ENCODE data around the gene ITGA3.

ITGA3 gene

DNA sequence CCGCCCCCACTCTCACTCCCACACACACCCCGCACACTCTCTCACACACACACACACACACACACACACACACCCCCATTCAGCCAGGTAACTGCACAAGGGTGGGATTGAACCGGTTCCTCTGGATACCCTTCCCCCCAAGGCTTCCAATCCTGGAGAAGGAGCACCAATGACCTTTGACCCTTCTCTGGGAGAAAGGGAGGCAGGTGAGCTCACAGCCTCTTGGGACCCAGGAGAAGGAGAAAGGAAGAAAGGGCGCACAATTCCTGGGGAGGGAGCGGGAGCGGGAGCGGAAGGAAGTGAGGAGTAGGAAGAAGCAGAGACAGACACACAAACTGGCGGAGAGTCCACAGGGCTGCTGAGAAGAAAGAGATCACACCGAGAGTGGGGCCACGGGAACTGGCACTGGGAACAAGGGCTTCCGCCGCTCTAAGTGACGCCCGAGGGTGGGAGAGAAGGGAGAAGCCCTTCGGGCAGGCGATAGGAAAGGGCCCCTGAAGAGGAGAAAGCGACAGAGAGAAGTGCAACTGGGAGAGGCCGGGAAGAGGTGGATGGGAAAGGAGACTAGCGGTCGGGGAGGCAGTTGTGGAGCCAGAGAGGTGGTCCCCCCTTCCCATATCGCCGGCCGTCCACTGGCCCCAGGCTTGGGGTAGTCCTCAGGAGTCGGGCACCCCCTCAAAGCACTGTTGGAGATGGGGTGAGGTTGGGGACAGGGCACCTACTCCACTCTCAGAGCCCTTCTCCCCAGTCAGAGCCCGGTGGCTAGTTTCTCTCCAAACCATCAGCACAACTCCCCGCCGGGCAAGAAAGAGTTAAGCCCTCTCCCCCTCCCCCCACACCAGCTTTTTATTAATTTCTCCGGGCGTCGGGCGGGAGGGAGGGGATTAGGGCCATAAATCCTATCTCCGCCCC lies 72.8 kb downstream of the ITGA3 start:
- H3K9ac ChIP-seq (ENCODE audit: low read length), result peak overlapping the region; percentile 74
- no peaks in the 10 kb centered on the region for H3K36me3 ChIP-seq (ENCODE audit: control insufficient read depth, insufficient read depth, low read length, severe bottlenecking)
- H3K4me1 ChIP-seq (ENCODE audit: control insufficient read depth, insufficient read depth, low read length), result peaks cover 17% of the 10 kb centered on the region
- H3K27me3 ChIP-seq (replicated peaks; ENCODE audit: control insufficient read depth, insufficient read depth, low read length), result peaks cover 4% of the 10 kb centered on the region
- peak overlapping the region; percentile 78 for H3K4me3 ChIP-seq (ENCODE audit: low read length)
- no peak for DNase-seq (ENCODE audit: low read depth)
- H3K9me3 ChIP-seq (ENCODE audit: control insufficient read depth, low read length), result no peaks in the 10 kb centered on the region

GRCh38 chr17:50129353-50129727 lies 73.4 kb downstream of the ITGA3 start:
- H3K9me3 ChIP-seq (ENCODE audit: control insufficient read depth, low read length), result no peaks in the 10 kb centered on the region
- no peak for DNase-seq (ENCODE audit: low read depth)
- no peaks in the 10 kb centered on the region for H3K36me3 ChIP-seq (ENCODE audit: control insufficient read depth, insufficient read depth, low read length, severe bottlenecking)
- no peak overlapping the region for H3K4me3 ChIP-seq (ENCODE audit: low read length)
- peaks cover 4% of the 10 kb centered on the region for H3K27me3 ChIP-seq (replicated peaks; ENCODE audit: control insufficient read depth, insufficient read depth, low read length)
- H3K9ac ChIP-seq (ENCODE audit: low read length), result no peak overlapping the region
- H3K4me1 ChIP-seq (ENCODE audit: control insufficient read depth, insufficient read depth, low read length), result peaks cover 17% of the 10 kb centered on the region

DNA sequence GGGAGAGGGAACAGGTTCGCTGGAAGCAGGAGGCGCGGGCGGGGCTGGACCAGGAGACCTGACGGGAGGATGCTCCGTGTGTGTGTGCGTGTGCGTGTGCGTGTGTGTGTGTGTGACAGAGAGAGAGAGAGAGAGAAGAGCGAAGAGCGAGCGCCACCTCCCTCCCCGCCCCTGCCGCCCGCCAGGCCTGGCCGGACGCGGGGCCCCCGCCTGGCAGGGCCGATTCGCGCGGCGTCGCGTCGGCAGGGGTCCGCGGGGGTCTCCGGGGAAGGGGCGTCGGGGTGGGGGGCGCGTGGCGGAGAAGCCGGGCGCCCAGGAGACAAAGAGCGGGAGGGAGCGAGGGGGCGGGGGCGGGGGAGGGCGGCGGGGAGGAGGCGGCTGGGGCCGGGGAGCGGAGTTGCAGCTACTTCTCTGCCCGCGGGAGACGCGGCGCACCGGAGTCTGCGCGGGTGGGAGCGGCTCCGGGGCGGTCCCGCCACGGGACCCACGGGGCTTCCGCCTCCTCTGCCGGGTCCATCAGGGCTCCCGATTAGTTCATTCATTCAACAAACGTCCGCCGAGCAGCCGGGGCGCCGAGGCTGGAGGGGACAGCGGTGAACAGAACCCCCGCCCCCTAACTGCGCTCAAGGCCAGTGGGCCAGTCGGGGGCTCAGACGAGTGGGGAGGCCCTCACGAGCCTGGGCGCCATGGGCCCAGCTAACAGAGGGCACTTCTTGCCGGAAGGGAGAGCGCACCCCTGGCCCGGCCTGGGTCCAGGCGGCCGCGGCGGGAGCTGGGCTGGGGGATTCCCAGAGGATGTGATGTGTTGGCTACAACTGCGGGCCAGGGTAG lies 74.0 kb downstream of the ITGA3 start, which contains the start of gene SAMD14:
SAMD14 (minus strand) TSS at position 433 of the 831 bp plus-strand sequence. CDS start 5,201 bp downstream, outside the sequence.
- H3K4me1 ChIP-seq (ENCODE audit: control insufficient read depth, insufficient read depth, low read length), result peaks cover 17% of the 10 kb centered on the region
- peaks cover 4% of the 10 kb centered on the region for H3K27me3 ChIP-seq (replicated peaks; ENCODE audit: control insufficient read depth, insufficient read depth, low read length)
- peak within 1 kb of the TSS; percentile 78 for H3K4me3 ChIP-seq (ENCODE audit: low read length)
- DNase-seq (ENCODE audit: low read depth), result peak; percentile 75
- H3K9ac ChIP-seq (ENCODE audit: low read length), result peak within 1 kb of the TSS; percentile 74
- H3K9me3 ChIP-seq (ENCODE audit: control insufficient read depth, low read length), result no peaks in the 10 kb centered on the region
- no peaks in the 10 kb centered on the region for H3K36me3 ChIP-seq (ENCODE audit: control insufficient read depth, insufficient read depth, low read length, severe bottlenecking)

GRCh38 chr17:50130559-50131305 lies 74.8 kb downstream of the ITGA3 start:
- DNase-seq (ENCODE audit: low read depth), result no peak
- Histone ChIP-seq H3K27me3 (replicated peaks; ENCODE audit: control insufficient read depth, insufficient read depth, low read length) (peaks cover 4% of the 10 kb centered on the region), H3K4me1 (ENCODE audit: control insufficient read depth, insufficient read depth, low read length) (peaks cover 17% of the 10 kb centered on the region), H3K4me3 (ENCODE audit: low read length) (no peak overlapping the region), H3K36me3 (ENCODE audit: control insufficient read depth, insufficient read depth, low read length, severe bottlenecking) (peaks cover 5% of the 10 kb centered on the region), H3K9me3 (ENCODE audit: control insufficient read depth, low read length) (no peaks in the 10 kb centered on the region), H3K9ac (ENCODE audit: low read length) (no peak overlapping the region)

- peaks cover 4% of the 10 kb centered on the region for H3K27me3 ChIP-seq (replicated peaks; ENCODE audit: control insufficient read depth, insufficient read depth, low read length)
- peaks cover 20% of the 10 kb centered on the region for H3K36me3 ChIP-seq (ENCODE audit: control insufficient read depth, insufficient read depth, low read length, severe bottlenecking)
- peaks cover 17% of the 10 kb centered on the region for H3K4me1 ChIP-seq (ENCODE audit: control insufficient read depth, insufficient read depth, low read length)
- H3K4me3 ChIP-seq (ENCODE audit: low read length), result no peak overlapping the region
- H3K9ac ChIP-seq (ENCODE audit: low read length), result no peak overlapping the region
- DNase-seq (ENCODE audit: low read depth), result no peak
- no peaks in the 10 kb centered on the region for H3K9me3 ChIP-seq (ENCODE audit: control insufficient read depth, low read length)
Observed at GRCh38 chr17:50132104-50132794, 76.3 kb downstream of the ITGA3 start.

DNA sequence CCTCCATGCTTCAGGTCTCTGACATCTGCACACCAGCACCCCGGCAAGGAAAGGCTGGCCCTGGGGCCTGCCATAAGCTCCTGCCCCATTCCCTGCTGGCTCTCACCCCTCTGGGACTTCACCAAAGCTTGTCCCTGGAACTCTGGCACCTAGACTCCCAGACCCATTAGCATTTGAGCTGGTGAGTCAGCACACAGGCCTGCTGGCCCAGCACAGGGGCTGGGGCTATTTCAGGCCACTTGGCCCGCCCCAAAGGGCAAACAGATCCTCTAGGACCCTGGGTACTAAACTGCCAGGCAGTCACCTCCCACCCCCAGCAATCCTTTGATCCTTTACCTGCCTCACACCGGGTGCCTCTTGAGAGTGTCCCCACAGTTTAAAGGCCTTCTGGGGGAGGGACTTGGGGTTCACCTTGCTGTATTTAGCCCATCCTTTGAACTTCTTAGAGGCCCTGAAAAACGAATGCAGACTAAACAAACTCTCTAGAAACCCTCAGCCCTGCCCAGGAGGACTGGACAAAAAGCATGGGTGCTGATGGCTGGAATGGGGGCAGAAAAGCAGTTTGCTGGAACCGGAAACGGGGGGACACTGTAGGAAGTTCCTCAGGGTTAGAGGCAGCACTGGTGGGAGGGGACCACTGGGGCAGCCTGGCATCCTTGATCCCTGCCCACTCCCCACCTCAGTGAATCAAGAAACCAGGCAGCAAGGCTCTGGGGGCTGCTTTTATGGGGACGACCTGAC lies 77.3 kb downstream of the ITGA3 start:
- peak; percentile 64 for DNase-seq (ENCODE audit: low read depth)
- H3K4me3 ChIP-seq (ENCODE audit: low read length), result no peak overlapping the region

GRCh38 chr17:50133769-50134099 lies 77.8 kb downstream of the ITGA3 start:
- no peaks in the 10 kb centered on the region for H3K9me3 ChIP-seq (ENCODE audit: control insufficient read depth, low read length)
- peaks cover 3% of the 10 kb centered on the region for H3K27me3 ChIP-seq (replicated peaks; ENCODE audit: control insufficient read depth, insufficient read depth, low read length)
- H3K36me3 ChIP-seq (ENCODE audit: control insufficient read depth, insufficient read depth, low read length, severe bottlenecking), result peaks cover 35% of the 10 kb centered on the region
- peaks cover 13% of the 10 kb centered on the region for H3K4me1 ChIP-seq (ENCODE audit: control insufficient read depth, insufficient read depth, low read length)
- H3K9ac ChIP-seq (ENCODE audit: low read length), result no peak overlapping the region
- no peak for DNase-seq (ENCODE audit: low read depth)
- H3K4me3 ChIP-seq (ENCODE audit: low read length), result no peak overlapping the region

More for the DNA sequence above, 77.3 kb downstream of the ITGA3 start:
- H3K9me3 ChIP-seq (ENCODE audit: control insufficient read depth, low read length), result no peaks in the 10 kb centered on the region
- H3K9ac ChIP-seq (ENCODE audit: low read length), result peak overlapping the region; percentile 65
- peaks cover 29% of the 10 kb centered on the region for H3K36me3 ChIP-seq (ENCODE audit: control insufficient read depth, insufficient read depth, low read length, severe bottlenecking)
- H3K4me1 ChIP-seq (ENCODE audit: control insufficient read depth, insufficient read depth, low read length), result peaks cover 17% of the 10 kb centered on the region
- peaks cover 4% of the 10 kb centered on the region for H3K27me3 ChIP-seq (replicated peaks; ENCODE audit: control insufficient read depth, insufficient read depth, low read length)

DNA sequence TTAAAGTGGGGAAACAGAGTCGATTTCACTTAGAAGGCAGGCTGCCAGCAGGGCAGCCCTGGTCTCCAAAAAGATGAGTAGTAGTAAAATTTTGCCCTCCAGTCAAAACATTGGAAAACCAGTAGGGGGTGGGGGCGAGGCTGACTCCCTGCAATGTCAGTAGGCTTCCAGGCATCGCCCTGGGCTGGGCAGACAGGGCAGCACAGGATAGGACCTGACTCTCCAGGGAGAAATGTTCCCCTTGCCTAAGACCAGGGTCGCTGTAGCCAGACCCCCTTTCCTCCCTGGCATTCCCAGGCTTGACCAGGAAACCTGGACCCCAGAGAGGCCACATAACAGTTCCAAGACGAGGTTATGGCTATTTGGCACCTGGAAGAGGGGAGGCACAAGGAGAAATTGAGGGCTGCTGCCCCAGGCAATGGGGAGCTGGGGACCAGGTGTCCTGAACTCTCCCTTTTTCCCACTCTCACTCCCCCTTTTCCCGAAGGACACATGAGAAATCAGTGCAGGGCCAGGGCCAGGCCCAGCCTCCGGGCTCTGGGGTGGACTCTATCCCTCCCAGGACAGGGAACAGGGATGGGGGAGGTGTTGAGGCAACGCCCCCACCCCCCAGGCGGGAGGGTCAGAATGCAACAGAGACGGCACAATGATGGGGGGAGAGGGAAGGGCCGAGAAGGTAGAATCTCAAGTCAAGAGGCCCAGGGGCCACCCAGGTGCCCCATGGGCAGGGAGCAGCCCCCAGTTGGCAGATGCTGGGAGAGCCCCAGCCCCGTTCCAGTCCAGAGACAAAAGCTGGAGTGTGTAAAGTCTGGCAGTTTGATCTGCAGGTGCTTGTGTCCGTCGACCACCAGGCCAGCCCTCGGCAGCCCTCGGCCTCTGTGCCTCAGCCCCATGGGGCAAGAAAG lies 78.5 kb downstream of the ITGA3 start:
- Histone ChIP-seq H3K27me3 (replicated peaks; ENCODE audit: control insufficient read depth, insufficient read depth, low read length) (no peaks in the 10 kb centered on the region), H3K4me1 (ENCODE audit: control insufficient read depth, insufficient read depth, low read length) (peaks cover 11% of the 10 kb centered on the region), H3K4me3 (ENCODE audit: low read length) (no peak overlapping the region), H3K36me3 (ENCODE audit: control insufficient read depth, insufficient read depth, low read length, severe bottlenecking) (peaks cover 42% of the 10 kb centered on the region), H3K9me3 (ENCODE audit: control insufficient read depth, low read length) (no peaks in the 10 kb centered on the region), H3K9ac (ENCODE audit: low read length) (no peak overlapping the region)
- DNase-seq (ENCODE audit: low read depth), result no peak

DNA sequence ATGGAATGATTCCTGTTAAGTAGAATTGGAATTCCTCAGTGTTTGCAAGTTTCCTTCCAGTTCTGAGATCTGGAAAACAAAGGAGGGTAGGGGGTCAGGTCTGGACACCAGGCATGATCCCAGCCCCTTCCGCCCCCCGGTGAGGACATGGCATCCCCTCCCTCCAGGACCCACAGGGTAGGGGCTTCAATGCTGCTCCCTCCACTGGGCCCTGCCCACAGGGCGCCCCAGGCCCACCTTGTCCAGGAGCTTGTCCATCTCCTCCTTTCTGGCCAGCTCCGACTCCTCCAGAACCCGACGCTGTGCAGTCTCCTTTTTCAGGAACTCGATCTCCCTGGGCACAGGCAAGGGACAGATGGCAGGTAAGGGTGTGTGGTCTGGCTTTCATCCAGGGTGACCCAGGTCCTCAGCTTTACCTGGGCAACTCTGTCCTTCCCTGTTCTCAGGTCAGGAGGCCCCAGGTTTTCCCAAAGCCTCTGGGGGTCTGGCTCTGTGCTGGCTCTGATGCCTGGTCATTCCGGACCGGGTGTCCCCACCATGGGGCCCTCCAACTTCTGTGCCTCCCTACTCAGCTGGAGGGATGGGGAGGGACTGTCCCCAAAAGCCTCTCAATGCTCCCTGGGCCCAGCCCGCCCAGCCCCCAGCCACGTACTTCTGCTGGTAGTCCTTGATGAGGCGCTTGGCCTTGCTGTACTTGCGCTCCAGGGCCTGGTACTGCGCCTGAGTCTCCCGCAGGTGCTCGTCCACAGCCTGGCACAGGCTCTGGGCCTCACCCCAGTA lies 79.6 kb downstream of the ITGA3 start:
- no peak overlapping the region for H3K4me3 ChIP-seq (ENCODE audit: low read length)
- H3K9me3 ChIP-seq (ENCODE audit: control insufficient read depth, low read length), result no peaks in the 10 kb centered on the region
- peaks cover 11% of the 10 kb centered on the region for H3K4me1 ChIP-seq (ENCODE audit: control insufficient read depth, insufficient read depth, low read length)
- H3K36me3 ChIP-seq (ENCODE audit: control insufficient read depth, insufficient read depth, low read length, severe bottlenecking), result peaks cover 52% of the 10 kb centered on the region
- no peak overlapping the region for H3K9ac ChIP-seq (ENCODE audit: low read length)
- H3K27me3 ChIP-seq (replicated peaks; ENCODE audit: control insufficient read depth, insufficient read depth, low read length), result no peaks in the 10 kb centered on the region
- no peak for DNase-seq (ENCODE audit: low read depth)
